ENCODE results near the gene AGAP1. TPM values are rescaled to one million over a fixed set of nuclear protein-coding genes. Genes with fewer than 3 reads are reported as not detected.

Gene AGAP1
- total and polyA plus RNA-seq, 10 donors, result 1.1 to 26.6 (median 11.3) TPM

GRCh38 chr2:236082061-236082460, 588.2 kb downstream of the AGAP1 start:
- no peaks in the 10 kb centered on the region for H3K36me3 ChIP-seq
- H3K27me3 ChIP-seq (replicated peaks in 1 of 7), result no peaks in the 10 kb centered on the region
- no peaks in the 10 kb centered on the region for H3K4me1 ChIP-seq
- H3K27ac ChIP-seq, result no peak overlapping the region
- 76 to 88% (median 83%) methylated on average over 8 of the region's 8 CpGs for WGBS, 5 donors
- no peak for DNase-seq
- TF ChIP-seq POLR2A (IDR thresholded peaks at IDR 0.05), result no peak
- no peak for TF ChIP-seq POLR2AphosphoS5 (IDR thresholded peaks at IDR 0.05)
- TF ChIP-seq CTCF (IDR thresholded peaks at IDR 0.05 in 8 of 11, conservative IDR thresholded peaks at IDR 0.05 in 3 of 11), result no peak
- H3K9me3 ChIP-seq, result no peaks in the 10 kb centered on the region
- H3K4me3 ChIP-seq, result no peak overlapping the region
- intact Hi-C loops (cut with DNase I; ENCODE audit: low total_unique reads), result no loop called here

GRCh38 chr2:236083934-236084333, 590.1 kb downstream of the AGAP1 start:
- Histone ChIP-seq H3K9me3 (no peaks in the 10 kb centered on the region), H3K4me3 (no peak overlapping the region), H3K4me1 (no peaks in the 10 kb centered on the region), H3K36me3 (no peaks in the 10 kb centered on the region), H3K27ac (no peak overlapping the region), H3K27me3 (replicated peaks in 1 of 7) (no peaks in the 10 kb centered on the region)
- no peak for DNase-seq
- WGBS, 5 donors, result 32 to 53% (median 44%) methylated on average over 8 of the region's 8 CpGs
- no peak for TF ChIP-seq POLR2AphosphoS5 (IDR thresholded peaks at IDR 0.05)
- TF ChIP-seq CTCF (IDR thresholded peaks at IDR 0.05 in 8 of 11, conservative IDR thresholded peaks at IDR 0.05 in 3 of 11), result no peak
- TF ChIP-seq POLR2A (IDR thresholded peaks at IDR 0.05), result no peak
- intact Hi-C loops (cut with DNase I; ENCODE audit: low total_unique reads), result no loop called here

GRCh38 chr2:236085211-236085610, 591.4 kb downstream of the AGAP1 start:
- peak; percentile 14 for DNase-seq
- no peaks in the 10 kb centered on the region for H3K9me3 ChIP-seq
- intact Hi-C loops (cut with DNase I; ENCODE audit: low total_unique reads), result no loop called here
- no peaks in the 10 kb centered on the region for H3K36me3 ChIP-seq
- no peaks in the 10 kb centered on the region for H3K27me3 ChIP-seq (replicated peaks in 1 of 7)
- no peak overlapping the region for H3K4me3 ChIP-seq
- H3K4me1 ChIP-seq, result no peaks in the 10 kb centered on the region
- 61 to 96% (median 93%) methylated on average over 2 of the region's 2 CpGs for WGBS, 5 donors
- H3K27ac ChIP-seq, result no peak overlapping the region
- TF ChIP-seq CTCF (IDR thresholded peaks at IDR 0.05 in 8 of 11, conservative IDR thresholded peaks at IDR 0.05 in 3 of 11) (no peak), POLR2AphosphoS5 (IDR thresholded peaks at IDR 0.05) (no peak), POLR2A (IDR thresholded peaks at IDR 0.05) (no peak)

- H3K27me3 ChIP-seq (replicated peaks in 1 of 7), result no peaks in the 10 kb centered on the region
- intact Hi-C loops (cut with DNase I; ENCODE audit: low total_unique reads), result no loop called here
- TF ChIP-seq CTCF (IDR thresholded peaks at IDR 0.05 in 8 of 11, conservative IDR thresholded peaks at IDR 0.05 in 3 of 11) (no peak), POLR2AphosphoS5 (IDR thresholded peaks at IDR 0.05) (no peak), POLR2A (IDR thresholded peaks at IDR 0.05) (no peak)
- H3K27ac ChIP-seq, result no peak overlapping the region
- peak; percentile 58 for DNase-seq
- WGBS, 5 donors, result 87 to 93% (median 87%) methylated on average over 7 of the region's 7 CpGs
- no peaks in the 10 kb centered on the region for H3K9me3 ChIP-seq
- no peaks in the 10 kb centered on the region for H3K36me3 ChIP-seq
- H3K4me1 ChIP-seq, result no peaks in the 10 kb centered on the region
- no peak overlapping the region for H3K4me3 ChIP-seq
Observed at GRCh38 chr2:236085647-236086046, 591.8 kb downstream of the AGAP1 start.

Data from spleen (tissue), 11 donors.